Ureter (tissue), 1 donor: ENCODE measurements around the gene AKAP6. TPM values are rescaled to one million over a fixed set of nuclear protein-coding genes. Genes with fewer than 3 reads are reported as not detected.
"Not testable (repeated sequence)": the region's sequence is repeated elsewhere in the genome, so short reads cannot be mapped to it uniquely, and the experiment has no call there.

ENCODE experiments used
- DNase-seq: peaks from one replicate; pipeline ENCODE4 v3.0.0-alpha.2; 2020; ENCODE audit warnings: low spot score
- total RNA-seq: library from RNA; stranded (reverse); gene quantifications from one replicate; pipeline ENCODE4 v1.2.4, GENCODE V29; 2023
- donor health status: DM: yes; HTN: yes; CAD: no.

The AKAP6 gene
- total RNA-seq, 1 donor from 2014 or later: 16.5 TPM

DNA sequence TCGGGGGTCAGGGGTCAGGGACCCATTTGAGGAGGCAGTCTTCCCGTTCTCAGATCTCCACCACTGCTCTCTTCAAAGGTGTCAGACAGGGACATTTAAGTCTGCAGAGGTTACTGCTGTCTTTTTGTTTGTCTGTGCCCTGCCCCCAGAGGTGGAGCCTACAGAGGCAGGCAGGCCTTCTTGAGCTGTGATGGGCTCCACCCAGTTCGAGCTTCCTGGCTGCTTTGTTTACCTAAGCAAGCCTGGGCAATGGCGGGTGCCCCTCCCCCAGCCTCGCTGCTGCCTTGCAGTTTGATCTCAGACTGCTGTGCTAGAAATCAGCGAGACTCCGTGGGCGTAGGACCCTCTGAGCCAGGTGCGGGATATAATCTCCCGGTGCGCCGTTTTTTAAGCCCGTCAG, 254.3 kb downstream of the AKAP6 start:
- not testable (repeated sequence) for DNase-seq

DNA sequence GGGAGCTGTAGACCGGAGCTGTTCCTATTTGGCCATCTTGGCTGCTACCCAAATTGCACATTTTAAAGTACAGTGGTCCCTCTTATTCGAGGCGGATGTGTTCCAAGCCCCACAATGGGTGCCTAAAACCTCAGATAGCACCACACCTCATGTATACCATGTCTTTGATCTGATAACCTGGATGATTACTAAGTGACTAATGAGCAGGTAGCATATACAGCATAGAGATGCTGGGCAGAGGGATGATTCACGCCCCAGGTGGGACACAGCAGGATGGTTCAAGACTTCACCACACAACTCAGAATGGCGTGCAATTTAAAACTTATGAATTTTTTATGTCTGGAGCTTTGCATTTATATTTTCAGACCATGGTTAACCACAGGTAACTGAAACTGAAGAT, 255.0 kb downstream of the AKAP6 start:
- no peak for DNase-seq

DNA sequence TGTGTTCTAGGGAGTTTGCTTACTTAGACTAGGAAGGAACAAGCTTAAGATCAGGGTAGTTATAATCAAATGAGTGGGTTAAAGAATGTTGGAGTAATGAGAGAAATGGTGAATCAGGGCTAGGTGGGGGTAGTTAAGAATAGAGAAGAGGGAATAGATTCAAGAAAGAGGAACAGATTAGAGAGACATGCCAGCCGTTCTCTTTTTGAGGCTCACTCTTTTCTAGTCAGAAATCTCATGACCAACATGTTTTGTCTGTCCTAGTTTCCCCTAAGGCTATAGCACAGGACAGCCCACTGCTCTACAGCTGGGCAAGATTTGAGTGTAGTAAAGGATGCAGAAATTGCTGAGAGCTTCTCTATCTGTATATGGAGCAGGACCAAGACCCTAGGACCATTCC, 258.4 kb downstream of the AKAP6 start:
- DNase-seq: no peak

DNA sequence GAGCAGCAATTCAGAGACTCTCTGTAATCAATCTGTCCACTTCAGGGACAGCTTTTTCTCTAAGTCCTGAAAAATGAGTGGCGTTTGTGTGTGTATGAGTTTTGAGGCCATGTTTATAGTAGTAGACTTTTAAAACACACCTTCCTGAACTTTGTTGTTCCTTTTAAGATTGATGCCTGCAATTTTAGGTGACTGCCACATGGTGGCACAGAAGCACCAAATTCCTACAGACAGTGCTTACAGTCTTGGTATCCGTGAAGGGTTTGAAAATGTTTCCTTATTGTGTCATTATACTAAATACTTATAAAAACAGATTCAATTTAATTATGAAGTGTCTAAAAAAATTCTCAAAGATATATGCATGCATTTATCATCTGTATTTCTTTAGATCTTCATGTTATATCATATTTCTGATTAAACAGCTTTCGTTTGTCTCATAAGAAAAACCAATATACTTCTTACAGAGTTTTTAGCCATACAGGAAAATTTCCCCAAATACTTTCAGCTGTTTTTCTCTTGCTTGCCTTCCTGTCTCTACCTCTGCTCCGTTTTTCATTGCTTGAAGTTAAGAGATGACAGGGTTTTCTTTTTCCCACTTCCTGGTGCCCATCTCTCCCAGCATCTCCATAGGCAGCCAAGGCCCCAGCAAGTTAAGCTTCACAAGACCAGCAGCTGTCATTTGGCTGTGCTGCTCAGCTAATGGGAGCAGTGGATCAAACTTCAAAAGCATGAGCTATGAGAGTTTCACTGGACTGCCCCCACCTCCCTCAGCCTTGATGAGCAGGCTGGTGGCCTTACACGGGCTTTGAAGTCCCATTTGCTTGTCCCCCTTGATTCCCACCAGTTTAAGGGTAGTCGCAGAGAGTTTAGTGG, 259.6 kb downstream of the AKAP6 start:
- no peak for DNase-seq

DNA sequence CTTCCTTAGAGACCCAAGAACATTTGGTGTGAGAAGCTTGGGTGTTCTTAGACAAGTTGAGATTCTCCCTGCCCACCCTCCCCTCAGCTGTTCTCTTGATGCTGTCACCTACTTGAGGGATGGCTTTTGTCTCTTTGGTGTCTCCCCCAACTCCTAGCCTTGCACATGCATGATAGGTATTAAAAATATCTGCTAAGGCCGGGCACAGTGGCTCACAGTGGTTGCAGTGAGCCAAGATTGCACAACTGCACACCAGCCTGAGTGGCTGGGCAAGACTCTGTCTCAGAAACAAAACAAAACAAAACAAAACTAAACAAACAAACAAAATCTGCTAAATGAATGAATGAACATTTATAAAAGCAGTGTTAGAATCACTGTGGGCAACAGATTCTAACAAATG, 261.1 kb downstream of the AKAP6 start:
- DNase-seq: no peak

DNA sequence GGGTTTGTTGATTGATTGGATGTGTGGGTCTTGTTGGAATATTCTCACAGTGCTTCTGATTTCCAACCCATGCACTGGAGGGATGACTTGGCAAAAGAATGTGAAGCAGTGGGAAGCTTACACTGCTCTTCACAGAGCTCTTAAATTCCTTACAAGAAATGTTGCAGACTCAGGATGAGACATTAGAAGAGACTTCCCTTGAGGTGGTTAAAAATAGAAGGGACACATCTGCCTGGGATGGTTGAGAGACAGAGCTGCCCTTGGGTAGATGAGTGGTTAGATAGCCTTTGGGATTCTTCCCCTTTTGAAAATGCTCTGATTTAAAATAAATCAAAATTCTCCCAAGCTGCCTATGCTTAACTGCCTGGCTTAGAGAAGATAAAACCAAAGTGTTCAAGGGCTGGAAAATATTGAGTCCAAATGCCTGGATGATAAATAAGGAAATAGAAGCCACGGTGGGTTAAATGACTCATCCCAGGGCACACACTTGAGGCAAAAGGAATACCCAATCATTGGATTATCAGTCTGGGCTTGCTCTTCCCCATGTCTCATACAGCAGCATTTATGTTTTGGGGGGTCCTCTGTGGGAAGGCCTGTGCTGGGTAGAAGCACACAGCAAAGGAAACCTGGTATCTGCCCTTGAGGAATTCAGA, 264.3 kb downstream of the AKAP6 start:
- DNase-seq: no peak

DNA sequence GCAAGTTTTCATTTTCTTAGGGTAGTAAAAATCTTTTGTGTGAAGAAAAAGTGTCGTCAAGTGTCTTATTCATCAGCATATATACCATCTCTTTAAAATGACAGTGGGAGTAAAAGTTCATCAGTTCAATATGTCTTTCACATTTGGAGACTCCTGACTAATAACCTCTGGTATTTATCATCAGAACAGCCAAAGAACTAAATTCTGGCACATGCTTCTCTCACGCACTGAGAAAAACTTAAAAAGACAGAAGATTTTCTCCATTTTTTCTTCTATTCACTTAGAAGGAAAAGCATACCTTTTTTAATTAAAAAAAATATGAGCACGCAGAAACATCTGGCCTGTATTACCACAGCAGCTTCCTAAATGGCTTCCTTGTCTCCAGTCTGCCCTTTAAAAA, 265.7 kb downstream of the AKAP6 start:
- no peak for DNase-seq

DNA sequence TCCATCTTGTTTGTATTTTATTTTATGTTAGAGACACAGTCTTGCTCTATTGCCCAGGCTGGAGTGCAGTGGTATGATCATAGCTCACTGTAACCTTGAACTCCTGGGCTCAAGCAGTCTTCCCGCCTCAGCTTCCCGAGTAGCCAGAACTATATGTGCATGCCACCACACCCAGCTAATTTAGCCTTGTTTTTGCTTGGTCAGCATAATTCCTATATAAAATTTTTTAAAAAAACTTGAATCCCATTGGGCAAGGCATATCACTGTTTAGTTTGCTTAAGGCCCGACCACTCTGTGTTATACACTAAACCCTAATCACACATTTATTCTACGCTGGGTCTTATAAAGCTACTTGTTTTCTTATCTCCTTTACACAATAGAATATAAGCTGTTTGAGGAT, 266.4 kb downstream of the AKAP6 start:
- DNase-seq: no peak

DNA sequence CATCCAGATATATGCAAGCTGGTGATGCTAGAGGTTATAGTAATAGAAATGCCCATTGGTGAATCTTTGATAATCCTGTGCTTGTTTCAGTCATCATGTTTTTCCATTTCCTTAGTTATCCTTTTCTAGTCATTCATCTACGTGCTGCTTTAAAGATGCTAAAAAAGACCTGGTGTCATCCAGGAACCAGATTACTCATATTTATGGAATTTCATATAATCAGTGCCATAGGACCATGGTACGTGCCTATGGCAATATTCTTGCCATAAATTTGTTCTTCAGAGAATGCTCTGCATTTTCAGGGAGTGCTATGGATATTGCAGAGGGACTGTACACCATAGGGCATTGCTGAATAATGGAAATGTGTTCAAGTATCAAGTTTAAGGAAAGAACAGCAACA, 267.3 kb downstream of the AKAP6 start:
- no peak for DNase-seq

DNA sequence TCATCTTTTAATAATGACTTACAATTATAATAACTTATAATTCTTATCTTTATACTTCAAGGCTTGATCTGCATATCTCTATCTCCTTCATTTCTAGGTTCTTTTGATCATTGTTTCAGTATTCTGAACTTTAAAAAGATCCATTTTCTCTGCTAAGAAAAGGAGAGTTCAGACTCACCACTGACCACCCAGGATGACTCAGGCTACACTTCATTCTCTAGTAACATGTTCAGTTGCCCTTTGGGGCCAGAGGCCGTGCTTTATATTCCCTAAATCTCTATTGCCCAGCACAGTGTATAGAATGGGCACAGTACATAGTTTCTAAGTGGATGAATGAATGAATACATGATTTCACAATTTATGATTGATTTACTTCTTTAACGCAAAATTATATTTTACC, 268.7 kb downstream of the AKAP6 start:
- DNase-seq: no peak

DNA sequence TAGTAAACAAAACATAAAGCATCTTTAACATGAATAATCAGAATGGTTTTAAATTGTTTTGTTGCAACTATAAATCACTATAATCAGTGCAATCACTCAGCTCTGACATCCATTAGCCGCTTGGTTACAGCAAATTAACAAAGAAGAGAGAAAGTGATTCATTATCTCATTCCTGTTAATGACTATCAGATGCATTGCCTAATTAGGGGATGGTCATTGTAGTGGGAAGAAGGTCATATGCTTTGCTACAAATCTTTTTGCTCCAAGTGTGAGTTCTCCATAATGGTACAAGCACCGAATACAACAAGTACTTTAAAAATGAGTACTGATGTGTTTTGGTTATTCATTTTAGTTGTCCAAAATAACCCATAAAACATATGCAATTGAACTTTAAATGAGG, 272.0 kb downstream of the AKAP6 start:
- DNase-seq: no peak

DNA sequence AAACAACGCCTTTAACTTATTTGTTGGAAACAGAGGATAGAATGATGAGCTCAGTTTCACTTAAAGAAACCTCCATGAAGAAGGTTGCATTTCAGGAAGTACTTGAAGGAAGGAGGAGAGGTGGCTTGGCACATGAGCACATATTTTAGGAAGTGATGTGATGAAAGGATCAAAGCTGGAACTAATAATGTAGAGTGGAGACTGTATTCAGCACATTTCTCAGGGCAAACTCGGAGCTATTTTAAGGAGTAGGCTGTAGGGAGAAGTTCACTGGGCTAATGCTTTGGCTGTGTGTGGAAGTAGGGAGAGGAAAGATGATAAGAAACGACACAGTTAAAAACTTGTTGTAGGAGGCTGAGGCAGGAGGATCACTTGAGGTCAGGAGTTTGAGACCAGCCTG, 272.8 kb downstream of the AKAP6 start:
- no peak for DNase-seq

DNA sequence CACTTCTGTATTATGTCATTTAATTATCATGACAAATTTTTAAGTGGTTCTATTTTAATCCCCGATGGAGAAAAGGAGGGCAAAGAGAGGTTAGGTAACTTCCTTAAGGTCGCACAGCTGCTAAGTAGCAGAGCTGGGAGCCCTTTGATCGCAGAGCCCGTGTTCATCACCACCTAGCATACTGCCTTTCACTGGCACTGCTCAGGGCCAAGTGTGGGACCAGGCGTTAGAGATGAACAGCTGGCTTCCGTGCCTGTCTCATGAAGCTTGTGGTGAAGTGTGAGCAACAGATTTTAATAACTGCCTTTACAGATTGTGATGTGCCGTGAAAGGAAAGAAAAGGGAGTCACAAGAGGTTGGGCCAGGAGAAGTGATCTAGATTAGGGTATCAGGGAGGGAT, 273.6 kb downstream of the AKAP6 start:
- no peak for DNase-seq

DNA sequence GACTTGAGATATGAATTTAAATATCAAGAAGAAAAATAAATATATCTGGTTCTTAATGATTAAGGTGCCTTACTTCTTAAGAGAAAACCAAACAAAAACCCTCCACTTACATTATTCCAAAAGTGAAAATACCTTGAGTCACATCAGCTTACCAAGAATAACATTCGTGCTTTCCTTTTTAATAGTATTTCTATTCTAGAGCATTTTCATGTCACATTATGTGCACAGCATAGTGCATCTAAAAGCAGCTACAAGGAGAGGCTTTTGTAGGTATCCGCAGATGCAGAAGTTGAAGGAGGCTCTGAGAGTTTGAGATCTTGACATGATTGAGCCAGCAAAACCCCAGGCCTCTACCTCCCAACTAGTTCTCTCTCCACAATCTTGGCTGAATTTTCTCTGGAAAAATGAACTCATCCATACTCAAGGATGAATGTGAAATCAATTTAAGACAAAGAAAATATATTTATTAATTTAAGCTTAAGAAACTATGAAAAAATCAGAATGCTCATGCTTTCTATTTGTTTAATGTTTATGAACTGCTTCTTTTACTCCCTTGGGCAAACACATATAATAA, 275.0 kb downstream of the AKAP6 start:
- DNase-seq: no peak

DNA sequence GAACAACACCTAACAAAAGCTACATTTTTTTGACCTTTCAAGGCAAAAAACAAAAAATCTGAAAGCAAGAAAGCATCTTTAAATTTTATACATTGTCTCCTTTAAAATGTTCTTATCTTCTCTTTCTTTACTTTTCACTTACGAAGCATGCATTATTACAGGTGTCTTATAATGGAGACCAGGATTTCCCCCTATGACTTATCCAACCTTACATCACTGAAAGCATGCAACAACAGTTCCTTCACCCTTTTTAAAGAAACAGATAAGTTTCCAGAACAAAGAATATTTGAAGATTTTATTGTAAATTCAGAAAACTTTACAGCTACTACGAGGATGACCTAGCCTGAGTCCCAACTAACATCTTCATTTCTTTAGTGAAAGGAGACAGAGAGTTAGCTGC, 277.2 kb downstream of the AKAP6 start:
- DNase-seq: no peak

DNA sequence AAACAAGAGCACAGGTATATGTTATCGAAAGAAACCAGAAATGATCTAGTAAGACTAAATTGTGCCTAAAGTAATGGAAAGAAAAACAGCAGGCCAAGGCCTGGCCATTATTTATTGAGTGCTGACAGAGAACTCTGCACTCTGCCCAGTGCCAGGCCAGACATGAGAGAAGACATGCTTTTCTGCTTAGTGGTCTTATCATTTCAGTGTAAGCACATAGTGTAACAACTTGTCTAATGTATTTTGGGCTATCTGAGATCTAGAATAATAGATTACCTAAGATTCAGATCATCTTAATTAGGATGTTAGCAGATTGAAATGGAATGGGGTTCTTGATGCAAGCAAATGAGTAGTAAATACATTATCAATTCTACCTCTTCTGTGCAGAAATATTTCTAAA, 278.3 kb downstream of the AKAP6 start:
- no peak for DNase-seq

DNA sequence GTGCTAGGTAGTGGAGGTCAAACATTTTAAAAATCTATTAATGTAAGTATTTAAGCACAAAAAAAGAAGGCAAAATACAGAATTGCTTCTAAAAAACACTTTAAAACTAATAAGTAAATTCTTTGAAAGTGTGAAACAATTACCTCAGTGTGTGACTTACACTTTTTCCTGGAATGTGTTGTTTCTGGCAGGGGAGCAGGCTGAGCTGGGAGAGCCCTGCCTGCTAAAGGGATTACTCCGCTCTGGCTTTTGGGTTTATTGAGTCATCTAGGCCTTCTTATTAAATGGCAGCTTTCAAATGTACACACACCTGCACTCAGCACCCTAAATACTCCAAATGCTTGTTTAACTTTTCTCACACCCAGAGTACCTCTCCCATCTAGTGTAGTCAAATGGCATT, 279.8 kb downstream of the AKAP6 start:
- no peak for DNase-seq

DNA sequence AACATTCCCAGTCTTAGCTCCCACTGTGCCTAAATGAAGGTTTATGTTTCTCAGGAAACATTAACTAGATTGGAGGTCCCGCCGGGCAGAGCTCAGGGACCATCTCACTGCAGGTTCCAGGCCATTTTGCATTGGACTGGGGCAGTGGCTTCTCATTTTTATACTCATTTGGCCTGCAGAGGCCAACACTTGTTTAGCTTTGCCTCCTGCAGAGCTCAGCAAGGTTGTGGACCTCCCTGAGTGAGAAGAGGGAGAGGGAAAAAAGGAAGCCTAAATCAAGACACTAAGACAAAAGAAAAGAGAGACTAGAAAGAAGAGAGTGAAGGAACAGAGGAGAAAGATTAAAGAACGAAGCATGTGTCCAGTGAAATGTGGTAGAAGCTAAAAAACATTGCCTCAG, 280.3 kb downstream of the AKAP6 start:
- DNase-seq: no peak

DNA sequence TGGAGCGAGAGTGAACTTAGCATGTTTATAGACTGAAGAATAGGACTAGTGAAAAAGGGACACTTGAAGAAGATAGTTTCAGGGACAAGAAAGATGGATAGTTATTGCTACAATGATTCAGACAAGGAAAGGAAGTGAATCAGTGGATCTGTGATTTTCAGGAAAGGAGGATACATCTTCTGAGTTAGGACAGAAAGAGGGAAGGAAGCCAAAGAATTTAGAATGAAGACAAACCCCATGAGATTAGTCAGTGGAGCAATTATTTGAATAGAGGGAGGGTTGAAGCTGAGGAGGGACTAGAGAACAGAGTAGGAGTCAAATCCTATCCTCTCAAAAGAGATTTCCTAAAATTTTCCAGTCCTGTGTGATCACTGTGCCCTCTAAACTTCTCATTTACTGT, 282.7 kb downstream of the AKAP6 start:
- DNase-seq: no peak

DNA sequence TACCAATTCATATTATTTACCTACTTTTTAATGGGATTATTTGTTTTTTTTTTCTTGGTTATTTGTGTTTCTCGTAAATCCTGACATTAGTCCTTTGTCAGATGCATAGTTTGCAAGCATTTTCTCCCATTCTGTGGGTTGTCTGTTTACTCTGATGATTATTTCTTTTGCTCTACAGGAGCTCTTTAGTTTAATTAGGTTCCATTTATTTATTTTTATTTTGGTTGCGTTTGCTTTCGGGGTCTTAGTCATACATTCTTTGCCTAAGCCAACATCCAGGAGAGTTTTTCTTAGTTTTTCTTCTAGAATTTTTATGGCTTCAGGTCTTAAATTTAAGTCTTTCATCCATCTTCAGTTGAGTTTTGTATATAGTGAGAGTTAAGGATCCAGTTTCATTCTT, 289.9 kb downstream of the AKAP6 start:
- no peak for DNase-seq

DNA sequence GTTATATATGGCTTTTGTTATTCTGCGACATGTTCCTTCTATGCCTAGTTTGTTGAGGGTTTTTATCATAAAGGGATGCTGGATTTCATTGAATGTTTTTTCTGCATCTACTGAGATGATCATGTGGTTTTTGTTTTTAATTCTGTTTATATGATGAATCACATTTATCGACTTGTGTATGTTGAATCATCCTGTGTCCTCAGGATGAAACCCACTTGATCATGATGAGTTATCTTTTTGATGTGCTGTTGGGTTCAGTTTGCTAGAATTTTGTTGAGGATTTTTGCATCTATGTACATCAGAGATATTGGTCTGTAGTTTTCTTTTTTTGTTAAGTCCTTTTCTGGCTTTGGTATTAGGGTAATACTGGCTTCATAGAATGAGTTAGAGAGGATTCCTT, 291.2 kb downstream of the AKAP6 start:
- no peak for DNase-seq

DNA sequence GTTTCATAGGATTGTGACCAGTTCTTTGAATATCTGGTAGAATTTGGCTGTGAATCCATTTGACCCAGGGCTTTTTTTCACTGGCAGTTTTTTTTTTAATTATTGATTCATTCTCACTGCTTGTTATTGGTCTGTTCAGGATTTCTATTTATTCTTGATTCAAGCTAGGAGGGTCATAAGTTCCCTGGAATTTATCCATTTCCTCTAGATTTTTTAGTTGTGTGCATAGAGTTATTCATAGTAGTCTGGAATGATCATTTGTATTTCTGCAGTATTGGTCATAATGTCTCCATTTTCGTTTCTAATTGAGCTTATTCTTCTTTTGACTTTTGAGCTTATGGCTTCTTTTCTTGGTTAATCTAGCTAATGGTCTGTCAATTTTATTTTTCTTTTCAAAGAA, 291.6 kb downstream of the AKAP6 start:
- no peak for DNase-seq

DNA sequence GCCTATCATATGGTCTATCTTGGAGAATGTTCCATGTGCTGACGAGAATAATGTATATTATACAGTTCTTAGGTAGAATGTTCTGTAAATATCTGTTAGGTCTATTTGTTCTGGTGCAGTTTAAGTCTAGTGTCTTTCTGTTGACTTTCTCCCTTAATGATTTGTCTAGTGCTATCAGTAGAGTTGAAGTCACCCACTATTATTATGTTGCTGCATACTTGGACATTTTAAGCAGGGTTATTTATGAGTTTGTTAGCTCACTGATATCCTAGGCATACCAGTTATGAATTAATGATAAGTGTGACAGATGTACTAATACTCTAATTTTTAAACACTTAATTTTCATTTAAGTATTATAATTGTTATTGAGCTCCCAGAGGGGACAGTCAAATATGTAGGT, 292.5 kb downstream of the AKAP6 start:
- no peak for DNase-seq
